KMS-11 (cell line): ENCODE measurements around the gene DPP10.

Experiments used
- H2AFZ ChIP-seq: fragments of 200-600 bp; sonication (generic); 2 replicates; pipeline ENCODE4 v1.6.1; 2016; ENCODE audit warnings: antibody characterized with exemption, mixed run types, low read depth
- H3K27ac ChIP-seq: fragments of 200-600 bp; sonication (generic); 2 replicates; pipeline ENCODE4 v1.6.1; 2016; ENCODE audit warnings: mild to moderate bottlenecking, mixed run types
- H3K27me3 ChIP-seq: fragments of 200-600 bp; sonication (generic); 2 replicates; pipeline ENCODE4 v1.6.1; 2017; ENCODE audit warnings: mild to moderate bottlenecking, low read depth, mixed run types, moderate library complexity; ENCODE audit not compliant: insufficient read depth
- H3K36me3 ChIP-seq: fragments of 200-600 bp; sonication (generic); 2 replicates; pipeline ENCODE4 v1.6.1; 2017; ENCODE audit warnings: mild to moderate bottlenecking, mixed run types; ENCODE audit not compliant: insufficient read depth
- H3K4me1 ChIP-seq: fragments of 200-600 bp; sonication (generic); 2 replicates; pipeline ENCODE4 v1.6.1; 2016; ENCODE audit warnings: mild to moderate bottlenecking, low read depth, mixed run types; ENCODE audit not compliant: poor library complexity, severe bottlenecking
- H3K4me2 ChIP-seq: fragments of 200-600 bp; sonication (generic); 2 replicates; pipeline ENCODE4 v1.7.0; 2016; ENCODE audit warnings: mild to moderate bottlenecking, mixed run types
- H3K4me3 ChIP-seq: fragments of 200-600 bp; sonication (generic); IDR thresholded peaks from 2 replicates; pipeline ENCODE4 v1.6.1; 2017; ENCODE audit warnings: low read depth, low read length, mixed read lengths; ENCODE audit not compliant: insufficient read depth
- H3K79me2 ChIP-seq: fragments of 200-600 bp; sonication (generic); 2 replicates; pipeline ENCODE4 v1.6.1; 2016; ENCODE audit warnings: low read depth, mixed run types; ENCODE audit not compliant: insufficient read depth
- H3K9ac ChIP-seq: fragments of 200-600 bp; sonication (generic); 2 replicates; pipeline ENCODE4 v1.6.1; 2016; ENCODE audit warnings: mild to moderate bottlenecking, mixed run types
- H4K20me1 ChIP-seq: fragments of 200-600 bp; sonication (generic); 2 replicates; pipeline ENCODE4 v1.6.1; 2016; ENCODE audit warnings: mild to moderate bottlenecking, mixed run types; ENCODE audit not compliant: insufficient read depth
- TF ChIP-seq, protein P1 (sequence below): fragments of 200-600 bp; sonication (generic); conservative IDR thresholded peaks from 2 replicates; pipeline ENCODE4 v1.6.1; 2017; ENCODE audit warnings: low read depth, mild to moderate bottlenecking, antibody characterized with exemption, low read length, moderate library complexity, mixed read lengths

DPP10 gene

DNA sequence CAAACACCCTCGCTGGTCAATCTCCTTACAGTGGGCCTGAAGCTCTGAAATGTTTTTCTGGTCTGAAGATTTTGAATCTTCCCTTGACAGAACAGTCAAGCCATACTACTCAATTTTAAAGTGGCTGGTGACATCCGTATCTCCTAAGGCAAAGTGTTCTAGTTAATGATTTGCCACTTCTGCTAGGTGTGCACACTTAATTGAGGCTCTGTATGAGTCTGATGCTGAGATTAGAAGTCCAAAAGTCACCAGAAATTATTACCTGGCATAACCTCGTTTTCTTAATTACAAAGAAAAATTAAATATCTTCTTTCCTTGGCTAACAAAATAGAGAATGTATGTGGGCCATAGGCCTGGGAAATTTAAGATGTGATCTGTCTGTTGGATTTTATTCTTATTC is 104.1 kb downstream of the DPP10 start:
- Histone ChIP-seq H2AFZ (no peak overlapping the region), H4K20me1 (no peaks in the 10 kb centered on the region), H3K79me2 (no peaks in the 10 kb centered on the region), H3K36me3 (no peaks in the 10 kb centered on the region), H3K4me1 (no peaks in the 10 kb centered on the region), H3K4me3 (no peak overlapping the region), H3K27me3 (no peaks in the 10 kb centered on the region), H3K9ac (no peak overlapping the region), H3K4me2 (no peak overlapping the region), H3K27ac (no peak overlapping the region)
- TF ChIP-seq, protein P1, sequence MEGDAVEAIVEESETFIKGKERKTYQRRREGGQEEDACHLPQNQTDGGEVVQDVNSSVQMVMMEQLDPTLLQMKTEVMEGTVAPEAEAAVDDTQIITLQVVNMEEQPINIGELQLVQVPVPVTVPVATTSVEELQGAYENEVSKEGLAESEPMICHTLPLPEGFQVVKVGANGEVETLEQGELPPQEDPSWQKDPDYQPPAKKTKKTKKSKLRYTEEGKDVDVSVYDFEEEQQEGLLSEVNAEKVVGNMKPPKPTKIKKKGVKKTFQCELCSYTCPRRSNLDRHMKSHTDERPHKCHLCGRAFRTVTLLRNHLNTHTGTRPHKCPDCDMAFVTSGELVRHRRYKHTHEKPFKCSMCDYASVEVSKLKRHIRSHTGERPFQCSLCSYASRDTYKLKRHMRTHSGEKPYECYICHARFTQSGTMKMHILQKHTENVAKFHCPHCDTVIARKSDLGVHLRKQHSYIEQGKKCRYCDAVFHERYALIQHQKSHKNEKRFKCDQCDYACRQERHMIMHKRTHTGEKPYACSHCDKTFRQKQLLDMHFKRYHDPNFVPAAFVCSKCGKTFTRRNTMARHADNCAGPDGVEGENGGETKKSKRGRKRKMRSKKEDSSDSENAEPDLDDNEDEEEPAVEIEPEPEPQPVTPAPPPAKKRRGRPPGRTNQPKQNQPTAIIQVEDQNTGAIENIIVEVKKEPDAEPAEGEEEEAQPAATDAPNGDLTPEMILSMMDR = no peak

DNA sequence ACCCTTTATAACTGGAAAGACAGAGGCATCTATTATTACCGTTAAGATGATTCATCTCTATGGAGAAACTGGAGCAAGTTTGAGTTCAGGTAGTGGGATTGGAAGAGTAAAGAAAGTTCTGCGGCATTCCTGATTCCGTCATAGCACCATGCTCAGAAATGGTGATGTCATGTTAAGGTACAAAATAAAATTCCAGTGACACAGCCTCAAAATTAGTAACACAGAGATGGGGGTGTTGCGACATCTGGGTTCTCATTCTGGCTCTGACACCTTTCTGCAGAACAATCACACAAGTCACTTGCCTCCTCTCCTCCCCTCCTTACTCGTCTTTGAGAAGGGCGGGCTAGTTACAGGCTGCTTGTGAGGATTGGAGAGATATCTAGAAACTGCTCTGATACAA is 105.7 kb downstream of the DPP10 start:
- TF ChIP-seq, protein P1 = no peak
- H3K4me3 ChIP-seq = no peak overlapping the region
- no peaks in the 10 kb centered on the region for H4K20me1 ChIP-seq
- no peak overlapping the region for H2AFZ ChIP-seq
- H3K4me1 ChIP-seq = no peaks in the 10 kb centered on the region
- H3K79me2 ChIP-seq = no peaks in the 10 kb centered on the region
- H3K4me2 ChIP-seq = no peak overlapping the region
- H3K9ac ChIP-seq = no peak overlapping the region
- no peak overlapping the region for H3K27ac ChIP-seq
- H3K36me3 ChIP-seq = no peaks in the 10 kb centered on the region
- H3K27me3 ChIP-seq = no peaks in the 10 kb centered on the region

DNA sequence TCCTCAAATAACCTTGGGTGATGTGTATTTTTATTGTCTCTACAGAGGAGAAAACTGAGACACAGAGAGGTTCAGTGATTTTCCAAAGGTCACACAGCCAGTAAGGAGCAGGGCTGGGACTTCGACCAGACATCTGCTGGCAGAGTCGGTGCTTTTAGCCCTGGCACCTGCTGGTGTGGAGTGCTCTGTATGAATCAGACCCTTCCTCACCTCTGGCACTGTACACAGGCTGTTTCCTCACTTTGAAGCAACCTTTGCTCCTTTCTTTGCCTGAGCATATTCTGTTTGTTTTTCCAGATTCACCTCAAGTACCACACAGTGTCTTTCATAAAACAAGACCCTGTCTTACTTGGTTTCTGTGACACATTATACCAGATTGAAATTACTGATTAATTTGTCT is 107.9 kb downstream of the DPP10 start:
- no peak overlapping the region for H2AFZ ChIP-seq
- no peaks in the 10 kb centered on the region for H3K79me2 ChIP-seq
- TF ChIP-seq, protein P1 = no peak
- no peaks in the 10 kb centered on the region for H3K4me1 ChIP-seq
- H3K27me3 ChIP-seq = no peaks in the 10 kb centered on the region
- no peaks in the 10 kb centered on the region for H3K36me3 ChIP-seq
- H3K4me3 ChIP-seq = no peak overlapping the region
- no peak overlapping the region for H3K4me2 ChIP-seq
- H3K27ac ChIP-seq = no peak overlapping the region
- H3K9ac ChIP-seq = no peak overlapping the region
- H4K20me1 ChIP-seq = no peaks in the 10 kb centered on the region

DNA sequence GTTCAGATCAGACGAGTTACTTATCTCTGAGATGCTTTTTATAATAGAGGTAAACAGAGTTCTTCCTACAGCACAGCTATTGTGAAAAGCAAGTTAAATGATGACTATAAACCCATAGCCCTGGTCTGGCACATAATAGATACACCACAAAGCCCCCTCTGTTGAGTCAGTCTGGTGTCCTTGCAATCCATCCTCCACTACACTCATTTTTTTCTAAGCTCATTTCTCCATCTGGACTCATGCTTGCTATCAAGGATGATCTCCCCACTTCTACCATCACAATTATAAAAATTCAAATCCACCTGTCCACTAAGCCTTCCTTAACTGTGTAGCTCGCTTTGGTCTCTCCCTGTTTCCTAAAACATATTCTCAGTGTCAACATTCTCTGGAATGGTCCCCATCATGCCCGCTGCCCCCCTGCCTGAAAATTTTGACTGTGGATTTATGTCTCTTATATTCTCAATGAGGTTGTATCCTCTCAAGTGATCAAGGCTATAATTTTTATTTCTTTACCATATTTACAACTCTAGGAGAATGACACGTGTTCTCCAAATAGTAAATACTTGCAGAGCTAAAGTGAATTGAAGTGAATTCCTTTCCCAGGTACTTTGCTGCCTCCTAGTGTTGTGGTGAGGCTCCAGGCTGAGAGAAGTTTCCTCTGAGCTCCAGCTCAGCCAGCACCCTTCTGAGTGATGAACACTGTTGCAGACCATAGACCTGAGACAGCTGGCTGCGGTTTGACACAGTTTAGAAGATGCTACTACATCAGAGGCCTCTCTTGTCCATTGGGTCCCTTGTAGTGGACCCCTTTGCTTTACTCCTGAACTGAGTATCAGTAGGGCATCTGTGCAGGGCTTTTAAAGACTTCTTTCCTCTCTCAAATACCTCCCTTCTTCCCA is 108.7 kb downstream of the DPP10 start:
- no peak overlapping the region for H3K4me3 ChIP-seq
- no peaks in the 10 kb centered on the region for H3K27me3 ChIP-seq
- H3K4me1 ChIP-seq = no peaks in the 10 kb centered on the region
- no peak overlapping the region for H3K4me2 ChIP-seq
- TF ChIP-seq, protein P1 = peak; percentile 68
- no peaks in the 10 kb centered on the region for H3K36me3 ChIP-seq
- H3K27ac ChIP-seq = no peak overlapping the region
- no peak overlapping the region for H3K9ac ChIP-seq
- no peaks in the 10 kb centered on the region for H3K79me2 ChIP-seq
- no peak overlapping the region for H2AFZ ChIP-seq
- H4K20me1 ChIP-seq = no peaks in the 10 kb centered on the region
